ENCODE measurements around the gene ERCC2. TPM values are rescaled to one million over a fixed set of nuclear protein-coding genes. Genes with fewer than 3 reads are reported as not detected.

ERCC2 gene
- total and polyA plus RNA-seq, 2 experiments from 2014 or later = 33.3 to 81.1 TPM

DNA sequence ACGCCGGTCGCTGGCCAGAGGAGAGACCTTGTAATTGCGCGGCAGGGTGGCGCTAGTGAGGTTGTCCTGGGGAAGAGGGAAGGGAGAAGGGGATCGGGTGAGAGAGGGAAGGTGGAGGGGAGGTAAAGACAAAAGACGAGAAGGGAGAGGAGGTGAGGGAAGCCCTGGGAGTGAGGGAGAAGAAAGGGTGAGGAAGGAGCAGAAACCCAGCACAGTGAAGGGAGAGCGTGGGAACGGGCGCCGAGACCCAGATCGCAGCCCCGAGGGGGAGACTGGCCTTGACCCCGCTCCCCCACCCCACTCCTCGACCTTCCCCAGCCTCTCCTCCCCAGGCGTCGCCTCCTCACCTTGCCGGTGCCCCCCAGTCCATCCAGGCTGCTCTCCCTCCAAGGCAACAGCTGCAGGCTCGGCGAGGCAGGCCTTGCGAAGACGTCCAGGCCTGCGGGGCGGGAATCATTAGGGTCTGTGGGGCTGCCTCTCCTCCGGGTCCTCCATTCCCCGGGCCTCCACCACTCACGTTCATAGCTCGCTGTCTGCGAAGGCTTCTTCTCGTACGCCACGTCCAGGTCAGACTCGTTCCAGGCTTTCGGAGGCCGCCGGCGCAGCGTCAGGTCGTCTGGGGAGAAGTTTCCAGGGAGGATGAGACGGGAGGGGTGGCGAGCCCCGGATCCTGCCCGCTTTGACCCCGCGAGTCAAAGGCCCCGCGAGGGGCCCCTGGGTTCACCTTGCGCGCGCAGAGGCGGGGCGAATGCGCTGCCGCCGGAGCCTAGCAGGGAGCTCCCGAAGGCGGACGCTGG is 25.6 kb upstream of the ERCC2 start:
- H3K9me3 Mint-ChIP-seq = peaks cover 3% of the 10 kb centered on the region; the same call in 2 of the 3 replicates
- H3K79me2 ChIP-seq (replicated peaks; ENCODE audit: insufficient read depth) = no peaks in the 10 kb centered on the region
- peak overlapping the region; percentile 67 for H3K4me3 ChIP-seq
- H3K4me2 ChIP-seq = peak overlapping the region; percentile 86
- H3K27me3 Mint-ChIP-seq (ENCODE audit: insufficient read depth, low read depth, poor library complexity) = peaks cover 39% of the 10 kb centered on the region
- peaks cover 46% of the 10 kb centered on the region for H3K27me3 ChIP-seq (ENCODE audit: insufficient read depth)
- H3K4me3 Mint-ChIP-seq = peak overlapping the region; percentile 73
- H3K27ac ChIP-seq (ENCODE audit: low read depth) = no peak overlapping the region
- H3K9me2 ChIP-seq (ENCODE audit: insufficient read depth) = no peaks in the 10 kb centered on the region
- H3F3A ChIP-seq (replicated peaks; ENCODE audit: low read depth) = peaks cover 2% of the 10 kb centered on the region; the same call in 1 of the 2 replicates
- TF ChIP-seq POLR2AphosphoS5 (IDR thresholded peaks at IDR 0.05; ENCODE audit: low read depth) = no peak
- TF ChIP-seq ZNF114 (CRISPR knock-in tag; IDR thresholded peaks at IDR 0.05) = no peak
- TF ChIP-seq, protein P1, sequence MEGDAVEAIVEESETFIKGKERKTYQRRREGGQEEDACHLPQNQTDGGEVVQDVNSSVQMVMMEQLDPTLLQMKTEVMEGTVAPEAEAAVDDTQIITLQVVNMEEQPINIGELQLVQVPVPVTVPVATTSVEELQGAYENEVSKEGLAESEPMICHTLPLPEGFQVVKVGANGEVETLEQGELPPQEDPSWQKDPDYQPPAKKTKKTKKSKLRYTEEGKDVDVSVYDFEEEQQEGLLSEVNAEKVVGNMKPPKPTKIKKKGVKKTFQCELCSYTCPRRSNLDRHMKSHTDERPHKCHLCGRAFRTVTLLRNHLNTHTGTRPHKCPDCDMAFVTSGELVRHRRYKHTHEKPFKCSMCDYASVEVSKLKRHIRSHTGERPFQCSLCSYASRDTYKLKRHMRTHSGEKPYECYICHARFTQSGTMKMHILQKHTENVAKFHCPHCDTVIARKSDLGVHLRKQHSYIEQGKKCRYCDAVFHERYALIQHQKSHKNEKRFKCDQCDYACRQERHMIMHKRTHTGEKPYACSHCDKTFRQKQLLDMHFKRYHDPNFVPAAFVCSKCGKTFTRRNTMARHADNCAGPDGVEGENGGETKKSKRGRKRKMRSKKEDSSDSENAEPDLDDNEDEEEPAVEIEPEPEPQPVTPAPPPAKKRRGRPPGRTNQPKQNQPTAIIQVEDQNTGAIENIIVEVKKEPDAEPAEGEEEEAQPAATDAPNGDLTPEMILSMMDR (conservative IDR thresholded peaks at IDR 0.05; ENCODE audit: low read depth in 2 of 2) = peak; percentile 53 to 79
- TF ChIP-seq, protein P2, sequence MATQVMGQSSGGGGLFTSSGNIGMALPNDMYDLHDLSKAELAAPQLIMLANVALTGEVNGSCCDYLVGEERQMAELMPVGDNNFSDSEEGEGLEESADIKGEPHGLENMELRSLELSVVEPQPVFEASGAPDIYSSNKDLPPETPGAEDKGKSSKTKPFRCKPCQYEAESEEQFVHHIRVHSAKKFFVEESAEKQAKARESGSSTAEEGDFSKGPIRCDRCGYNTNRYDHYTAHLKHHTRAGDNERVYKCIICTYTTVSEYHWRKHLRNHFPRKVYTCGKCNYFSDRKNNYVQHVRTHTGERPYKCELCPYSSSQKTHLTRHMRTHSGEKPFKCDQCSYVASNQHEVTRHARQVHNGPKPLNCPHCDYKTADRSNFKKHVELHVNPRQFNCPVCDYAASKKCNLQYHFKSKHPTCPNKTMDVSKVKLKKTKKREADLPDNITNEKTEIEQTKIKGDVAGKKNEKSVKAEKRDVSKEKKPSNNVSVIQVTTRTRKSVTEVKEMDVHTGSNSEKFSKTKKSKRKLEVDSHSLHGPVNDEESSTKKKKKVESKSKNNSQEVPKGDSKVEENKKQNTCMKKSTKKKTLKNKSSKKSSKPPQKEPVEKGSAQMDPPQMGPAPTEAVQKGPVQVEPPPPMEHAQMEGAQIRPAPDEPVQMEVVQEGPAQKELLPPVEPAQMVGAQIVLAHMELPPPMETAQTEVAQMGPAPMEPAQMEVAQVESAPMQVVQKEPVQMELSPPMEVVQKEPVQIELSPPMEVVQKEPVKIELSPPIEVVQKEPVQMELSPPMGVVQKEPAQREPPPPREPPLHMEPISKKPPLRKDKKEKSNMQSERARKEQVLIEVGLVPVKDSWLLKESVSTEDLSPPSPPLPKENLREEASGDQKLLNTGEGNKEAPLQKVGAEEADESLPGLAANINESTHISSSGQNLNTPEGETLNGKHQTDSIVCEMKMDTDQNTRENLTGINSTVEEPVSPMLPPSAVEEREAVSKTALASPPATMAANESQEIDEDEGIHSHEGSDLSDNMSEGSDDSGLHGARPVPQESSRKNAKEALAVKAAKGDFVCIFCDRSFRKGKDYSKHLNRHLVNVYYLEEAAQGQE (IDR thresholded peaks at IDR 0.05; ENCODE audit: unreplicated experiment) = no peak
- no peak for TF ChIP-seq JUNB (IDR thresholded peaks at IDR 0.05; ENCODE audit: unreplicated experiment)
- no peak for TF ChIP-seq CREB1 (CRISPR knock-in tag; IDR thresholded peaks at IDR 0.05; ENCODE audit: low read depth)
- TF ChIP-seq ZNF331 (CRISPR knock-in tag; IDR thresholded peaks at IDR 0.05; ENCODE audit: low read depth) = no peak
- TF ChIP-seq, protein P3, sequence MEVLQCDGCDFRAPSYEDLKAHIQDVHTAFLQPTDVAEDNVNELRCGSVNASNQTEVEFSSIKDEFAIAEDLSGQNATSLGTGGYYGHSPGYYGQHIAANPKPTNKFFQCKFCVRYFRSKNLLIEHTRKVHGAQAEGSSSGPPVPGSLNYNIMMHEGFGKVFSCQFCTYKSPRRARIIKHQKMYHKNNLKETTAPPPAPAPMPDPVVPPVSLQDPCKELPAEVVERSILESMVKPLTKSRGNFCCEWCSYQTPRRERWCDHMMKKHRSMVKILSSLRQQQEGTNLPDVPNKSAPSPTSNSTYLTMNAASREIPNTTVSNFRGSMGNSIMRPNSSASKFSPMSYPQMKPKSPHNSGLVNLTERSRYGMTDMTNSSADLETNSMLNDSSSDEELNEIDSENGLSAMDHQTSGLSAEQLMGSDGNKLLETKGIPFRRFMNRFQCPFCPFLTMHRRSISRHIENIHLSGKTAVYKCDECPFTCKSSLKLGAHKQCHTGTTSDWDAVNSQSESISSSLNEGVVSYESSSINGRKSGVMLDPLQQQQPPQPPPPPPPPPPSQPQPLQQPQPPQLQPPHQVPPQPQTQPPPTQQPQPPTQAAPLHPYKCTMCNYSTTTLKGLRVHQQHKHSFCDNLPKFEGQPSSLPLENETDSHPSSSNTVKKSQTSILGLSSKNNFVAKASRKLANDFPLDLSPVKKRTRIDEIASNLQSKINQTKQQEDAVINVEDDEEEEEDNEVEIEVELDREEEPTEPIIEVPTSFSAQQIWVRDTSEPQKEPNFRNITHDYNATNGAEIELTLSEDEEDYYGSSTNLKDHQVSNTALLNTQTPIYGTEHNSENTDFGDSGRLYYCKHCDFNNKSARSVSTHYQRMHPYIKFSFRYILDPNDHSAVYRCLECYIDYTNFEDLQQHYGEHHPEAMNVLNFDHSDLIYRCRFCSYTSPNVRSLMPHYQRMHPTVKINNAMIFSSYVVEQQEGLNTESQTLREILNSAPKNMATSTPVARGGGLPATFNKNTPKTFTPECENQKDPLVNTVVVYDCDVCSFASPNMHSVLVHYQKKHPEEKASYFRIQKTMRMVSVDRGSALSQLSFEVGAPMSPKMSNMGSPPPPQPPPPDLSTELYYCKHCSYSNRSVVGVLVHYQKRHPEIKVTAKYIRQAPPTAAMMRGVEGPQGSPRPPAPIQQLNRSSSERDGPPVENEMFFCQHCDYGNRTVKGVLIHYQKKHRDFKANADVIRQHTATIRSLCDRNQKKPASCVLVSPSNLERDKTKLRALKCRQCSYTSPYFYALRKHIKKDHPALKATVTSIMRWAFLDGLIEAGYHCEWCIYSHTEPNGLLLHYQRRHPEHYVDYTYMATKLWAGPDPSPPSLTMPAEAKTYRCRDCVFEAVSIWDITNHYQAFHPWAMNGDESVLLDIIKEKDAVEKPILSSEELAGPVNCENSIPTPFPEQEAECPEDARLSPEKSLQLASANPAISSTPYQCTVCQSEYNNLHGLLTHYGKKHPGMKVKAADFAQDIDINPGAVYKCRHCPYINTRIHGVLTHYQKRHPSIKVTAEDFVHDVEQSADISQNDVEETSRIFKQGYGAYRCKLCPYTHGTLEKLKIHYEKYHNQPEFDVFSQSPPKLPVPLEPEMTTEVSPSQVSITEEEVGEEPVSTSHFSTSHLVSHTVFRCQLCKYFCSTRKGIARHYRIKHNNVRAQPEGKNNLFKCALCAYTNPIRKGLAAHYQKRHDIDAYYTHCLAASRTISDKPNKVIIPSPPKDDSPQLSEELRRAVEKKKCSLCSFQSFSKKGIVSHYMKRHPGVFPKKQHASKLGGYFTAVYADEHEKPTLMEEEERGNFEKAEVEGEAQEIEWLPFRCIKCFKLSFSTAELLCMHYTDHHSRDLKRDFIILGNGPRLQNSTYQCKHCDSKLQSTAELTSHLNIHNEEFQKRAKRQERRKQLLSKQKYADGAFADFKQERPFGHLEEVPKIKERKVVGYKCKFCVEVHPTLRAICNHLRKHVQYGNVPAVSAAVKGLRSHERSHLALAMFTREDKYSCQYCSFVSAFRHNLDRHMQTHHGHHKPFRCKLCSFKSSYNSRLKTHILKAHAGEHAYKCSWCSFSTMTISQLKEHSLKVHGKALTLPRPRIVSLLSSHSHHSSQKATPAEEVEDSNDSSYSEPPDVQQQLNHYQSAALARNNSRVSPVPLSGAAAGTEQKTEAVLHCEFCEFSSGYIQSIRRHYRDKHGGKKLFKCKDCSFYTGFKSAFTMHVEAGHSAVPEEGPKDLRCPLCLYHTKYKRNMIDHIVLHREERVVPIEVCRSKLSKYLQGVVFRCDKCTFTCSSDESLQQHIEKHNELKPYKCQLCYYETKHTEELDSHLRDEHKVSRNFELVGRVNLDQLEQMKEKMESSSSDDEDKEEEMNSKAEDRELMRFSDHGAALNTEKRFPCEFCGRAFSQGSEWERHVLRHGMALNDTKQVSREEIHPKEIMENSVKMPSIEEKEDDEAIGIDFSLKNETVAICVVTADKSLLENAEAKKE (CRISPR knock-in tag; IDR thresholded peaks at IDR 0.05) = no peak
- TF ChIP-seq EZH2 (IDR thresholded peaks at IDR 0.05; ENCODE audit: low read depth, unreplicated experiment) = peak; percentile 57
- H3K4me1 ChIP-seq (ENCODE audit: insufficient read depth) = peaks cover 4% of the 10 kb centered on the region; the same call in 1 of the 2 replicates
- no peaks in the 10 kb centered on the region; the same call in 1 of the 3 replicates for H3K36me3 Mint-ChIP-seq (ENCODE audit: low read depth)
- H3K27ac Mint-ChIP-seq = no peak overlapping the region
- H4K20me1 ChIP-seq (replicated peaks; ENCODE audit: insufficient read depth) = peaks cover 7% of the 10 kb centered on the region
- H3K4me1 Mint-ChIP-seq = peaks cover 8% of the 10 kb centered on the region
- no peak overlapping the region for H2AFZ ChIP-seq
- DNase-seq (ENCODE audit: low spot score) (peak; percentile 97), ATAC-seq (peak; percentile 72)
- no peaks in the 10 kb centered on the region for H3K36me3 ChIP-seq (ENCODE audit: insufficient read depth)

Measured in GM23338 (cell line).